Tibial artery (tissue), 4 donors: ENCODE data around the gene SOX5.

ENCODE experiments used
- DNase-seq, 2 donors: peaks; one replicate each; pipeline ENCODE4 v3.0.0-alpha.2; 2019
- H3K27ac ChIP-seq, 2 donors: fragments of 200-600 bp; sonication (generic) in 1 of 2; 1 replicate in 1 of 2; 2 replicates in 1 of 2; pipeline ENCODE4 v1.5.1; 2018 to 2019; ENCODE audit warnings: mild to moderate bottlenecking in 1 of 2
- H3K27me3 ChIP-seq, 2 donors: fragments of 200-600 bp; sonication (generic) in 1 of 2; one replicate each; pipeline versions ENCODE4 v1.5.1 to v1.6.0; 2016 to 2019
- H3K36me3 ChIP-seq, 3 donors: fragments of 200-600 bp; sonication (generic) in 2 of 3; one replicate each; pipeline ENCODE4 v1.5.1; 2016 to 2019; ENCODE audit warnings: mild to moderate bottlenecking in 2 of 3
- H3K4me1 ChIP-seq, 4 donors: fragments of 200-600 bp; sonication (generic) in 2 of 4; 1 replicate in 3 of 4; 2 replicates in 1 of 4; pipeline ENCODE4 v1.5.1; 2016 to 2019
- H3K4me3 ChIP-seq, 2 donors: fragments of 200-600 bp; sonication (generic) in 1 of 2; 1 replicate in 1 of 2; 2 replicates in 1 of 2; pipeline ENCODE4 v1.5.1; 2018 to 2019; ENCODE audit warnings: mild to moderate bottlenecking in 2 of 2
- H3K9me3 ChIP-seq, 3 donors: fragments of 200-600 bp; sonication (generic) in 1 of 3; one replicate each; pipeline ENCODE4 v1.5.1; 2016 to 2019
- intact Hi-C: fragments of 100-400 bp; cut with DNase I; formaldehyde crosslinking; loops from one replicate; pipeline ENCODE4 v1.15.0; 2023; ENCODE audit warnings: low total_unique reads
- TF ChIP-seq, protein P1 (sequence below), 2 experiments: fragments of 200-600 bp in 1 of 2; fragments of 450-650 bp in 1 of 2; IDR thresholded peaks; one replicate each; pipeline ENCODE4 v1.5.1; 2017 to 2019; ENCODE audit warnings: antibody characterized with exemption in 2 of 2, mild to moderate bottlenecking in 1 of 2, moderate library complexity in 1 of 2

The SOX5 gene

GRCh38 chr12:23810329-23810902 lies 139.1 kb downstream of the SOX5 start:
- H3K4me3 ChIP-seq: no peak overlapping the region

GRCh38 chr12:23803540-23803939 lies 145.9 kb downstream of the SOX5 start:
- H3K27ac ChIP-seq: no peak overlapping the region
- no peaks in the 10 kb centered on the region for H3K9me3 ChIP-seq
- H3K4me3 ChIP-seq: no peak overlapping the region
- no peaks in the 10 kb centered on the region for H3K4me1 ChIP-seq
- no peaks in the 10 kb centered on the region for H3K27me3 ChIP-seq
- H3K36me3 ChIP-seq: no peaks in the 10 kb centered on the region
- intact Hi-C loops: no loop called here
- TF ChIP-seq, protein P1, sequence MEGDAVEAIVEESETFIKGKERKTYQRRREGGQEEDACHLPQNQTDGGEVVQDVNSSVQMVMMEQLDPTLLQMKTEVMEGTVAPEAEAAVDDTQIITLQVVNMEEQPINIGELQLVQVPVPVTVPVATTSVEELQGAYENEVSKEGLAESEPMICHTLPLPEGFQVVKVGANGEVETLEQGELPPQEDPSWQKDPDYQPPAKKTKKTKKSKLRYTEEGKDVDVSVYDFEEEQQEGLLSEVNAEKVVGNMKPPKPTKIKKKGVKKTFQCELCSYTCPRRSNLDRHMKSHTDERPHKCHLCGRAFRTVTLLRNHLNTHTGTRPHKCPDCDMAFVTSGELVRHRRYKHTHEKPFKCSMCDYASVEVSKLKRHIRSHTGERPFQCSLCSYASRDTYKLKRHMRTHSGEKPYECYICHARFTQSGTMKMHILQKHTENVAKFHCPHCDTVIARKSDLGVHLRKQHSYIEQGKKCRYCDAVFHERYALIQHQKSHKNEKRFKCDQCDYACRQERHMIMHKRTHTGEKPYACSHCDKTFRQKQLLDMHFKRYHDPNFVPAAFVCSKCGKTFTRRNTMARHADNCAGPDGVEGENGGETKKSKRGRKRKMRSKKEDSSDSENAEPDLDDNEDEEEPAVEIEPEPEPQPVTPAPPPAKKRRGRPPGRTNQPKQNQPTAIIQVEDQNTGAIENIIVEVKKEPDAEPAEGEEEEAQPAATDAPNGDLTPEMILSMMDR (IDR thresholded peaks at IDR 0.05): no peak
- DNase-seq: no peak

More at GRCh38 chr12:23810329-23810902, 139.1 kb downstream of the SOX5 start:
- DNase-seq: no peak
- Histone ChIP-seq H3K27me3 (no peaks in the 10 kb centered on the region), H3K9me3 (no peaks in the 10 kb centered on the region), H3K4me1 (no peaks in the 10 kb centered on the region), H3K27ac (no peak overlapping the region), H3K36me3 (no peaks in the 10 kb centered on the region)
- TF ChIP-seq, protein P1 (IDR thresholded peaks at IDR 0.05): no peak
- intact Hi-C loops: no loop called here

GRCh38 chr12:23795494-23795893 lies 154.0 kb downstream of the SOX5 start:
- Histone ChIP-seq H3K27ac (no peak overlapping the region), H3K4me3 (no peak overlapping the region), H3K9me3 (no peaks in the 10 kb centered on the region), H3K27me3 (no peaks in the 10 kb centered on the region), H3K36me3 (no peaks in the 10 kb centered on the region), H3K4me1 (no peaks in the 10 kb centered on the region)
- no peak for DNase-seq
- intact Hi-C loops: no loop called here
- TF ChIP-seq, protein P1 (IDR thresholded peaks at IDR 0.05): no peak

GRCh38 chr12:23781118-23781517 lies 168.4 kb downstream of the SOX5 start:
- H3K27me3 ChIP-seq: no peaks in the 10 kb centered on the region
- H3K4me1 ChIP-seq: no peaks in the 10 kb centered on the region
- H3K4me3 ChIP-seq: no peak overlapping the region
- H3K36me3 ChIP-seq: no peaks in the 10 kb centered on the region
- intact Hi-C loops: no loop called here
- H3K27ac ChIP-seq: no peak overlapping the region
- no peak for DNase-seq
- TF ChIP-seq, protein P1 (IDR thresholded peaks at IDR 0.05): no peak
- H3K9me3 ChIP-seq: no peaks in the 10 kb centered on the region

- H3K36me3 ChIP-seq: no peaks in the 10 kb centered on the region
- no peak overlapping the region for H3K27ac ChIP-seq
- intact Hi-C loops: no loop called here
- no peak overlapping the region for H3K4me3 ChIP-seq
- no peaks in the 10 kb centered on the region for H3K9me3 ChIP-seq
- peaks cover 0 to 12% (median 2%) of the 10 kb centered on the region in 4 donors for H3K4me1 ChIP-seq
- no peaks in the 10 kb centered on the region for H3K27me3 ChIP-seq
- DNase-seq: no peak
- TF ChIP-seq, protein P1 (IDR thresholded peaks at IDR 0.05): no peak
Observed at GRCh38 chr12:23775208-23775607, 174.3 kb downstream of the SOX5 start.
